ENCODE data around the gene NUDT9. TPM values are rescaled to one million over a fixed set of nuclear protein-coding genes. Genes with fewer than 3 reads are reported as not detected.

The NUDT9 gene
- total RNA-seq, 2 donors from 2014 or later, result 17.2 to 17.6 TPM

GRCh38 chr4:87425711-87426110 lies 3.3 kb downstream of the NUDT9 start:
- Histone ChIP-seq H3K9me3 (no peaks in the 10 kb centered on the region), H3K4me3 (no peak overlapping the region), H3K27me3 (no peaks in the 10 kb centered on the region), H3K36me3 (no peaks in the 10 kb centered on the region), H3K27ac (no peak overlapping the region), H3K4me1 (peaks cover 0 to 29% of the 10 kb centered on the region in 2 donors)
- no peak for DNase-seq (ENCODE audit: low spot score)
- TF ChIP-seq CTCF (IDR thresholded peaks at IDR 0.05), result no peak

- H3K27me3 ChIP-seq, result no peaks in the 10 kb centered on the region
- no peaks in the 10 kb centered on the region for H3K9me3 ChIP-seq
- no peak for TF ChIP-seq CTCF (IDR thresholded peaks at IDR 0.05)
- DNase-seq (ENCODE audit: low spot score), result no peak
- H3K36me3 ChIP-seq, result no peaks in the 10 kb centered on the region
- no peak overlapping the region for H3K27ac ChIP-seq
- H3K4me1 ChIP-seq, result peaks cover 0 to 20% of the 10 kb centered on the region in 2 donors
- H3K4me3 ChIP-seq, result no peak overlapping the region
Observed at GRCh38 chr4:87426865-87427517, 4.6 kb downstream of the NUDT9 start.

- no peaks in the 10 kb centered on the region for H3K9me3 ChIP-seq
- no peak for TF ChIP-seq CTCF (IDR thresholded peaks at IDR 0.05)
- no peak overlapping the region for H3K4me3 ChIP-seq
- no peaks in the 10 kb centered on the region for H3K27me3 ChIP-seq
- H3K4me1 ChIP-seq, result peaks cover 0 to 19% of the 10 kb centered on the region in 2 donors
- no peak for DNase-seq (ENCODE audit: low spot score)
- H3K36me3 ChIP-seq, result no peaks in the 10 kb centered on the region
- no peak overlapping the region for H3K27ac ChIP-seq
Observed at GRCh38 chr4:87427518-87427868, 5.1 kb downstream of the NUDT9 start.

GRCh38 chr4:87428979-87429378 lies 6.6 kb downstream of the NUDT9 start:
- Histone ChIP-seq H3K4me1 (peaks cover 0 to 9% of the 10 kb centered on the region in 2 donors), H3K9me3 (no peaks in the 10 kb centered on the region), H3K36me3 (no peaks in the 10 kb centered on the region), H3K4me3 (no peak overlapping the region), H3K27me3 (no peaks in the 10 kb centered on the region), H3K27ac (no peak overlapping the region)
- no peak for DNase-seq (ENCODE audit: low spot score)
- TF ChIP-seq CTCF (IDR thresholded peaks at IDR 0.05), result no peak

- Histone ChIP-seq H3K27me3 (no peaks in the 10 kb centered on the region), H3K36me3 (no peaks in the 10 kb centered on the region), H3K27ac (no peak overlapping the region), H3K4me1 (peaks cover 0 to 1% of the 10 kb centered on the region in 2 donors), H3K9me3 (no peaks in the 10 kb centered on the region), H3K4me3 (no peak overlapping the region)
- no peak for DNase-seq (ENCODE audit: low spot score)
- TF ChIP-seq CTCF (IDR thresholded peaks at IDR 0.05), result no peak
Observed at GRCh38 chr4:87430038-87430437, 7.7 kb downstream of the NUDT9 start.

GRCh38 chr4:87433342-87433741 lies 11.0 kb downstream of the NUDT9 start:
- Histone ChIP-seq H3K4me3 (no peak overlapping the region), H3K9me3 (no peaks in the 10 kb centered on the region)
- no peak for DNase-seq (ENCODE audit: low spot score)

More at GRCh38 chr4:87433342-87433741, 11.0 kb downstream of the NUDT9 start:
- Histone ChIP-seq H3K36me3 (peaks cover 10% of the 10 kb centered on the region), H3K4me1 (no peaks in the 10 kb centered on the region), H3K27me3 (no peaks in the 10 kb centered on the region), H3K27ac (no peak overlapping the region)
- no peak for TF ChIP-seq CTCF (IDR thresholded peaks at IDR 0.05)

All from right atrium auricular region (tissue), 2 donors.